Measurements from ENCODE around the gene LARP4B.

The LARP4B gene

GRCh38 chr10:850093-850492, 81.4 kb downstream of the LARP4B start:
- no CpG with 5 or more reads among the region's 2 CpGs for WGBS (ENCODE audit: extremely low coverage, insufficient coverage, insufficient read length)
- no peak overlapping the region for H3K18ac ChIP-seq (ENCODE audit: low read length)
- no peak overlapping the region for H4K91ac ChIP-seq (ENCODE audit: low read depth, low read length)
- no peak overlapping the region for H2BK12ac ChIP-seq (ENCODE audit: low read length)
- H3K27me3 ChIP-seq (ENCODE audit: insufficient read depth, low read length) = no peaks in the 10 kb centered on the region
- H3K23ac ChIP-seq (ENCODE audit: low read length) = no peak overlapping the region
- no peak overlapping the region for H3K14ac ChIP-seq (ENCODE audit: low read length)
- no peak overlapping the region for H3K4ac ChIP-seq (ENCODE audit: low read depth, low read length)
- no peak overlapping the region for H2AFZ ChIP-seq (ENCODE audit: insufficient read depth, low read length, poor library complexity)
- H3K4me2 ChIP-seq (ENCODE audit: low read length) = no peak overlapping the region
- no peak overlapping the region for H3K9ac ChIP-seq (ENCODE audit: low read length)
- no peak overlapping the region for H3K4me3 ChIP-seq (ENCODE audit: low read depth, low read length)
- no peaks in the 10 kb centered on the region for H3K9me3 ChIP-seq (ENCODE audit: insufficient read depth, low read depth, low read length)
- H3K79me2 ChIP-seq (ENCODE audit: control insufficient read depth, insufficient read depth, low read length, poor library complexity) = no peaks in the 10 kb centered on the region
- no peak overlapping the region for H2BK120ac ChIP-seq (ENCODE audit: insufficient read depth, low read length, poor library complexity)
- no peak for DNase-seq
- no peak overlapping the region for H2AK5ac ChIP-seq (ENCODE audit: low read length)
- no peak overlapping the region for H3K27ac ChIP-seq (ENCODE audit: low read depth, low read length)
- H2BK5ac ChIP-seq (ENCODE audit: low read depth, low read length, poor library complexity) = no peak overlapping the region
- no peaks in the 10 kb centered on the region for H3K79me1 ChIP-seq (ENCODE audit: low read length)
- no peak overlapping the region for H4K8ac ChIP-seq (ENCODE audit: low read depth, low read length)
- no peak overlapping the region for H4K12ac ChIP-seq (ENCODE audit: low read depth, low read length)
- peaks cover 7 to 12% of the 10 kb centered on the region in 2 experiments for H3K36me3 ChIP-seq (ENCODE audit: control insufficient read depth in 1 of 2, insufficient read depth in 2 of 2, low read length in 2 of 2)
- peaks cover 4 to 5% of the 10 kb centered on the region in 2 experiments for H3K4me1 ChIP-seq (ENCODE audit: control insufficient read depth in 1 of 2, insufficient read depth in 2 of 2, low read length in 2 of 2)

- H2BK5ac ChIP-seq (ENCODE audit: low read depth, low read length, poor library complexity) = no peak overlapping the region
- no peak overlapping the region for H3K4me3 ChIP-seq (ENCODE audit: low read depth, low read length)
- H3K79me1 ChIP-seq (ENCODE audit: low read length) = peaks cover 2% of the 10 kb centered on the region
- no peak overlapping the region for H4K8ac ChIP-seq (ENCODE audit: low read depth, low read length)
- H3K4me1 ChIP-seq (ENCODE audit: control insufficient read depth in 1 of 2, insufficient read depth in 2 of 2, low read length in 2 of 2) = peaks cover 6 to 10% of the 10 kb centered on the region in 2 experiments
- H3K9ac ChIP-seq (ENCODE audit: low read length) = no peak overlapping the region
- no peak overlapping the region for H3K18ac ChIP-seq (ENCODE audit: low read length)
- H3K36me3 ChIP-seq (ENCODE audit: control insufficient read depth in 1 of 2, insufficient read depth in 2 of 2, low read length in 2 of 2) = peaks cover 8 to 17% of the 10 kb centered on the region in 2 experiments
- no peak overlapping the region for H2BK12ac ChIP-seq (ENCODE audit: low read length)
- no peak for DNase-seq
- H4K12ac ChIP-seq (ENCODE audit: low read depth, low read length) = no peak overlapping the region
- no peak overlapping the region for H3K27ac ChIP-seq (ENCODE audit: low read depth, low read length)
- H2AFZ ChIP-seq (ENCODE audit: insufficient read depth, low read length, poor library complexity) = no peak overlapping the region
- H3K4me2 ChIP-seq (ENCODE audit: low read length) = no peak overlapping the region
- no peaks in the 10 kb centered on the region for H3K27me3 ChIP-seq (ENCODE audit: insufficient read depth, low read length)
- H2BK120ac ChIP-seq (ENCODE audit: insufficient read depth, low read length, poor library complexity) = no peak overlapping the region
- no peak overlapping the region for H4K91ac ChIP-seq (ENCODE audit: low read depth, low read length)
- no peaks in the 10 kb centered on the region for H3K79me2 ChIP-seq (ENCODE audit: control insufficient read depth, insufficient read depth, low read length, poor library complexity)
- H2AK5ac ChIP-seq (ENCODE audit: low read length) = no peak overlapping the region
- H3K14ac ChIP-seq (ENCODE audit: low read length) = no peak overlapping the region
- H3K23ac ChIP-seq (ENCODE audit: low read length) = no peak overlapping the region
- H3K4ac ChIP-seq (ENCODE audit: low read depth, low read length) = no peak overlapping the region
- WGBS (ENCODE audit: extremely low coverage, insufficient coverage, insufficient read length) = no CpG with 5 or more reads among the region's 7 CpGs
- no peaks in the 10 kb centered on the region for H3K9me3 ChIP-seq (ENCODE audit: insufficient read depth, low read depth, low read length)
Observed at GRCh38 chr10:847868-848267, 83.6 kb downstream of the LARP4B start.

GRCh38 chr10:846126-846685, 85.3 kb downstream of the LARP4B start:
- no peak overlapping the region for H3K4me3 ChIP-seq (ENCODE audit: low read depth, low read length)
- no CpG with 5 or more reads among the region's 7 CpGs for WGBS (ENCODE audit: extremely low coverage, insufficient coverage, insufficient read length)
- no peak overlapping the region for H3K14ac ChIP-seq (ENCODE audit: low read length)
- H2BK12ac ChIP-seq (ENCODE audit: low read length) = no peak overlapping the region
- H3K27ac ChIP-seq (ENCODE audit: low read depth, low read length) = no peak overlapping the region
- H3K4me1 ChIP-seq (ENCODE audit: control insufficient read depth in 1 of 2, insufficient read depth in 2 of 2, low read length in 2 of 2) = peaks cover 6 to 10% of the 10 kb centered on the region in 2 experiments
- no peak overlapping the region for H3K23ac ChIP-seq (ENCODE audit: low read length)
- H3K9me3 ChIP-seq (ENCODE audit: insufficient read depth, low read depth, low read length) = no peaks in the 10 kb centered on the region
- no peak overlapping the region for H4K8ac ChIP-seq (ENCODE audit: low read depth, low read length)
- H2AFZ ChIP-seq (ENCODE audit: insufficient read depth, low read length, poor library complexity) = no peak overlapping the region
- no peak overlapping the region for H3K9ac ChIP-seq (ENCODE audit: low read length)
- no peak overlapping the region for H3K4me2 ChIP-seq (ENCODE audit: low read length)
- H3K79me1 ChIP-seq (ENCODE audit: low read length) = peaks cover 2% of the 10 kb centered on the region
- H2BK5ac ChIP-seq (ENCODE audit: low read depth, low read length, poor library complexity) = no peak overlapping the region
- no peak overlapping the region for H4K91ac ChIP-seq (ENCODE audit: low read depth, low read length)
- no peak overlapping the region for H2AK5ac ChIP-seq (ENCODE audit: low read length)
- no peak overlapping the region for H3K18ac ChIP-seq (ENCODE audit: low read length)
- H3K4ac ChIP-seq (ENCODE audit: low read depth, low read length) = no peak overlapping the region
- DNase-seq = no peak
- no peaks in the 10 kb centered on the region for H3K79me2 ChIP-seq (ENCODE audit: control insufficient read depth, insufficient read depth, low read length, poor library complexity)
- no peak overlapping the region for H2BK120ac ChIP-seq (ENCODE audit: insufficient read depth, low read length, poor library complexity)
- H3K27me3 ChIP-seq (ENCODE audit: insufficient read depth, low read length) = no peaks in the 10 kb centered on the region
- peaks cover 14 to 29% of the 10 kb centered on the region in 2 experiments for H3K36me3 ChIP-seq (ENCODE audit: control insufficient read depth in 1 of 2, insufficient read depth in 2 of 2, low read length in 2 of 2)
- H4K12ac ChIP-seq (ENCODE audit: low read depth, low read length) = no peak overlapping the region

- Histone ChIP-seq H3K79me1 (ENCODE audit: low read length) (peaks cover 2% of the 10 kb centered on the region), H3K4me1 (ENCODE audit: control insufficient read depth in 1 of 2, insufficient read depth in 2 of 2, low read length in 2 of 2) (peaks cover 6 to 10% of the 10 kb centered on the region in 2 experiments), H3K9ac (ENCODE audit: low read length) (no peak overlapping the region), H3K4ac (ENCODE audit: low read depth, low read length) (no peak overlapping the region), H3K4me3 (ENCODE audit: low read depth, low read length) (no peak overlapping the region), H2BK5ac (ENCODE audit: low read depth, low read length, poor library complexity) (no peak overlapping the region), H3K9me3 (ENCODE audit: insufficient read depth, low read depth, low read length) (no peaks in the 10 kb centered on the region), H4K8ac (ENCODE audit: low read depth, low read length) (no peak overlapping the region), H2BK12ac (ENCODE audit: low read length) (no peak overlapping the region), H3K4me2 (ENCODE audit: low read length) (no peak overlapping the region), H3K27ac (ENCODE audit: low read depth, low read length) (no peak overlapping the region), H3K18ac (ENCODE audit: low read length) (no peak overlapping the region), H3K36me3 (ENCODE audit: control insufficient read depth in 1 of 2, insufficient read depth in 2 of 2, low read length in 2 of 2) (peaks cover 16 to 30% of the 10 kb centered on the region in 2 experiments), H3K79me2 (ENCODE audit: control insufficient read depth, insufficient read depth, low read length, poor library complexity) (no peaks in the 10 kb centered on the region), H2BK120ac (ENCODE audit: insufficient read depth, low read length, poor library complexity) (no peak overlapping the region), H4K91ac (ENCODE audit: low read depth, low read length) (no peak overlapping the region), H3K14ac (ENCODE audit: low read length) (no peak overlapping the region), H2AFZ (ENCODE audit: insufficient read depth, low read length, poor library complexity) (no peak overlapping the region), H3K27me3 (ENCODE audit: insufficient read depth, low read length) (no peaks in the 10 kb centered on the region), H2AK5ac (ENCODE audit: low read length) (no peak overlapping the region), H3K23ac (ENCODE audit: low read length) (no peak overlapping the region), H4K12ac (ENCODE audit: low read depth, low read length) (no peak overlapping the region)
- no CpG with 5 or more reads among the region's 3 CpGs for WGBS (ENCODE audit: extremely low coverage, insufficient coverage, insufficient read length)
- DNase-seq = no peak
Observed at GRCh38 chr10:845526-845925, 86.0 kb downstream of the LARP4B start.
